Activated T-helper 9 cell treated with anti-CD3 and anti-CD28 coated beads, Interleukin-2, amount 50 U/mL, for 16 hours (primary cell): Measurements from ENCODE around the gene LRCH1.
"Not testable (repeated sequence)": the region's sequence is repeated elsewhere in the genome, so short reads cannot be mapped to it uniquely, and the experiment has no call there.

Experiments
- DNase-seq: peaks from one replicate; pipeline ENCODE4 v3.0.0-alpha.2; 2020; ENCODE audit warnings: low read depth

The LRCH1 gene

GRCh38 chr13:46753137-46753536, 200.2 kb downstream of the LRCH1 start:
- no peak for DNase-seq

- no peak for DNase-seq
Measured at GRCh38 chr13:46753917-46754316, 200.9 kb downstream of the LRCH1 start.

DNA sequence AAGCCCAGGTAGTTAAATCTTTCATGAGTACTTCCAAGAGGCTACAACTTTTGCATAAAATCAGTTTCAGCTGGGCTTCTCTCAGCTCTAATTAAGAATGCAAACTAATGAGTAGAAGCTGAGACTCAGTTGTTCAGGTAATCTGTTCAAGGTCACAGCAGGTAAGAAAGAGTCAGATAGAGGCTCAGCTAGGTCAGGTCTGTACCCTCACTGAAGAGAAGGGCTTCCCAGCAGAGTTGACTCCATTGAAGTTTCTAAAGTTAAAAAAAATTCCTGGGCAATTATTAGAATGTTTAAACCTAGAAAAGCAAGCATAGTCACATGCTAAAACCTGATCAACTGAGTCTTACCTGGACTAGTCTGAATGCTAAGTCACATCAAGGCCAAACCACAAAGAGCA, 201.8 kb downstream of the LRCH1 start:
- no peak for DNase-seq

- not testable (repeated sequence) for DNase-seq
Measured at GRCh38 chr13:46755508-46755907, 202.5 kb downstream of the LRCH1 start.

DNA sequence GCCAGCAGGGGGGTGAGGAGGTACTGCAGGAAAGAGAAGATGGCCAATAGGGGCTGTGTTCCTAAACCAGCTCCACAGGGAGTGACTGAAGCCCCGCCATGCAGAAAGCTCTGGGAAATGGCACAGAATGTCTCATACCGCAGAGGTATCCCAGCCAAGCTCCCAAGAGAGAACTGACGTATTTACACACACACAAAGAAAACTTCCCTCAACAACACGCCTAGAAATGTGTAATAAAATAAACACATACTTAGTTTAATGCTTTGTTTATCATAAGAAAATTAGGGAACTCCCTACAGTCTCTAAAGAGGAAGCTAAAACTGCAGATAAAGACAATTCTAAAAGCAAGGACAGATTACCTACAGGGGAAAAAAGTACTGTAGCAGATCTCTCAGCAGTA, 204.0 kb downstream of the LRCH1 start:
- DNase-seq, result no peak

GRCh38 chr13:46757640-46758039, 204.7 kb downstream of the LRCH1 start:
- DNase-seq, result no peak

- no peak for DNase-seq
Measured at GRCh38 chr13:46759846-46760245, 206.9 kb downstream of the LRCH1 start.

GRCh38 chr13:46761174-46761573, 208.2 kb downstream of the LRCH1 start:
- DNase-seq, result no peak

DNA sequence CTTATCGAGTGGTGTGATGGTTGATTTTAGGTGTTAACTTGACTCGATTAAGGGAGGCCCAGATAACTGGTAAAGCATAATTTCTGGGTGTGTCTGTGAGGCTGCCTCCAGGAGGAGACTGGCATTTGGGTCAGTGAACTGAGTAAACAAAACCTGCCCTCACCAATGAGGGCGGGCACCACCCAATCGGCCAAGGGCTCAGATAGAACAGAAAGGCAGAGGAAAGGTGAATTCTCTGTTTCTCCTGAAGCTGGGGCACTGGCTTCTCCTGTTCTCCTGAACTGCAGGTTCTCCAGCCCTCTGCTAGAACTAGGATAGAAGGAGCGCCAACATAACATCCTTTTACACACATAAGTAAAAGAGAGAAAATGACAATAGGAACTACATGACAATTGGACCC, 208.9 kb downstream of the LRCH1 start:
- DNase-seq, result no peak

DNA sequence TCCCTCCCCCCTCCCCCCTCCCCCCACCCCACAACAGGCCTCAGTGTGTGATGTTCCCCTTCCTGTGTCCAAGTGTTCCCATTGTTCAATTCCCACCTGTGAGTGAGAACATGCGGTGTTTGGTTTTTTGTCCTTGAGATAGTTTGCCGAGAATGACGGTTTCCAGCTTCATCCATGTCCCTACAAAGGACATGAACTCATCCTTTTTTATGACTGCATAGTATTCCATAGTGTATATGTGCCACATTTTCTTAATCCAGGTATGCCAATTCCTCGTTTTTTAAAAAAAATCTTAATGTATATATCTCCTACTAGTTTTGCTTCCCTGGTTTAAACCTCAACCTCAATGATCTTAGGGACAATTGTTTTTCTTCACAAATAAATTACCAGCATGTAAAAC, 217.0 kb downstream of the LRCH1 start:
- DNase-seq, result not testable (repeated sequence)

DNA sequence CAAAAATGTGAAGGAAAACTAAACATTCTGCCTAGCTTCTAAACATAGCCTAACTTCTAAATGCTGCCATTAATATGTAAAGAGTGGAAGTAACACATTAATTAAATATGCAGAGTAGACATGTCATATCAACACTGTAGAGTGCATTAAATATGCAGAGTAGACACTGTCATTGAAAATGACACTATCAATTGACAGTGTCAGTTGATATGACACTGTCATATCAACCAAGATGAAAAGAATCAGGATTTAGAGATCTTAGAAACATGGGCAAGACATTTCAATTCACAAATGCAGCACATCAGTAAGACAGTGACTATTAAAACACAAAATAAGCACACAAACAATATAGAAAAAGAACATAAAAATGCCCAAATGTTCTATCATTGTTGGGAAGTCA, 218.7 kb downstream of the LRCH1 start:
- no peak for DNase-seq

DNA sequence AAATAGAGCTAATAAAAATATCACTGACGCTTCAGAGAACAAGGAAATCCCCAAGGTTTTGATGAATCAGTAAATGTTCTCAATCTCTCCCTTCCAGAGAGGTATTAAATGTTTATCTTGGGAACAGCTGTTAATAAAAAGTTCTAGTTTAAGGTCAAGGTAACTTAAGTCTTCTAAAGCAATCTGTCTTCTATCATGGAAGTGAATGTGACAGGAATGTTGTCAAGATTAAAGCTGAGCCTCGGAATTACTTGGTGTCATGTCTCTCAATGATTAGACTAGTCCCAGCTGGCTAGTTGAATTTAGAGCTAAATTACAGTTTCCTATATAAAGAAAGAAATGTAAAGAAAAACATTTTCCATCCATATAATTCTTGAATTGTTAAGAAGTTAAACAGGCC, 220.6 kb downstream of the LRCH1 start:
- no peak for DNase-seq

GRCh38 chr13:46775385-46776107, 222.6 kb downstream of the LRCH1 start:
- DNase-seq, result no peak

GRCh38 chr13:46778095-46778494, 225.1 kb downstream of the LRCH1 start:
- no peak for DNase-seq

- DNase-seq, result no peak
Measured at GRCh38 chr13:46778890-46779289, 225.9 kb downstream of the LRCH1 start.

DNA sequence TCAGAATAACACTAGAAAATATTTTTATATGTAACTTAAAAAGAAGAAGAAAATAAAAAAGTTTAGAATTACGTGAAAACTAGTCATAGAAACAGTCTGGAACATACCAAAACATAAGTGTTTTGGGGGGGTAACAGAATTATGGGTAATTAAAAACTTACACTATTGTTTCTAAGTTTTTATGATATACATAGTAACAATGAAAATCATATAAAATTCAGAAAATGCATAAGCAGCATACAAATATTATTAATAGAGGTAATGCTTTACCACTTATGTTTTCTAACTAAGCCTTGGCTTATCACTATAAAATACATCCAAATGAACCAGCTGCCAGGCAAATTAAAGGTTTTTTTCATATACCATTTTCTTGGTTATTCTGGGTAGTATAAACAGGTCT, 229.1 kb downstream of the LRCH1 start:
- no peak for DNase-seq

- DNase-seq, result no peak
Measured at GRCh38 chr13:46782691-46783090, 229.7 kb downstream of the LRCH1 start.

DNA sequence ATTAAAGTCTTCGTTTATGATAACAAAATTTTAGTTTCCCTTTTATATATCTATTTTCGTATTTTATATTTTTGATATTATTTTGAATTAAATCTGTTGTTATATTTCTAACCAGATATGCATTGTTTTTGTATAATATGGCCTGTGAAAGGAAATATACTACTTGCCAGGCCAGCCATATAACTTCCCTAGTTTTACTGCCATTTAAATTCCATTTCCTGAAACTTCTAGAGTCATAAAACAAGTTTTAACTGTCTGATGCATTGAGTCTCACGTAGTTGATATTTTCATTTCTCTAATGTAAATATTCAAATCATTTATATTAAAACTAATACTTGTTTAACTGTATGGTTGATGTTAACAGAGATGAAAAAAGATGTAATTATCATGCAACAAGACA, 230.5 kb downstream of the LRCH1 start:
- DNase-seq, result no peak

GRCh38 chr13:46795321-46795720, 242.4 kb downstream of the LRCH1 start:
- no peak for DNase-seq

DNA sequence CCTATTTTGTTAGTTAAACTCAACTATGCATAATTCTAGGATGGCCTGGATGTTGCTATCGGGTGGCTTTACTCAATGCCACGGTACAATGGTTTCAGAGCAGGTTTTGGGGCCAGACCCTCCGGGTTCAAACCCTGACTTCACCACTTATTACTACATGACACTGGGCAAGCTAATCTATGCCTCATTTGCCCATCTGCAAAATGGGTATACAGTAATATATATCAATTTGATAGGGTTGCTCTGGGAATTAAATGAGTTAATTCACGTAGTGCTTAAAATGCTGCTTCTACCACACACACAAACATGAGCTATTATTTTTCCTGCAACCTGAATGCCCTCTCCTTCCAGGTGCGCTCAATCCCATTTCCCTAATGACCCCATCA, 243.2 kb downstream of the LRCH1 start:
- DNase-seq, result no peak

- DNase-seq, result peak; percentile 80
Measured at GRCh38 chr13:46796515-46797474, 243.8 kb downstream of the LRCH1 start, which contains the start of gene ESD. Gene ESD (minus strand): TSS chr13:46797161. CDS start chr13:46791413, 5,748 bp downstream.

DNA sequence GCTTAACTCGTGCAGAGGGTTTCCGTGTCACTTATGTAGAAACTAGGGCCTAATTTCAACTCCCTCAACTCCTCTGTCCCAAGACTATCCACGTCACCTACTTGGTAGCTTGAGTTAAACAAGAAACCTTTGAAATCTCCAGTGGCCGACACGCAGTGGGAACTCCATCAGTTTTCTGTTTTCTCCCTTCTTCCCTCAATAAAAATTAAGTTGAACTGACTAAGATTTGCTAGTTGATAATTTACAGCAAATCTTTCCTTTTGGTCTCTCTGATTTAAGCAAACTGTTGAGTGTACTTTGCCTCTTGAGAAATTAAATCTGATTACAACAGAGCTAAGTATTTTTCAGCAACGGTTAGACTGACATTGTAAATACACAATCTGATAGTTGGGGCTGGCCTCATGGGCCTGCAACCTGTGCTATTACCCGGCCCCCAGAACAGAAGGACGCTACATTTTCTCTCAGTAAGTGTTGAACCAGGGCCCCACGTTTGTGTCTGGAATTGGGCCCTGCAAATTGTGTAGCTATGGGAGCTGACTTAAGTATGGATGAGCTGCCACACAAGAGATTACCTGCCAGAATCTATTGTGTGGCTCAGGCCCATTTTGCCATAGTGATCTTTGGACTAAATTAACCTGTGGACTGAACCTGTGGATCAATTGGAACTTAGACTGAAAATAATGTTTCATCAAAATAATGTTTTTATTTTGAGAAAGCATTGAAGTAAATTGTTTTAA, 244.7 kb downstream of the LRCH1 start:
- DNase-seq, result no peak
